ENCODE data around the gene RBM4. TPM values are rescaled to one million over a fixed set of nuclear protein-coding genes. Genes with fewer than 3 reads are reported as not detected.

RBM4 gene
- total and polyA plus RNA-seq, 2 experiments from 2014 or later = 146 to 147 TPM

DNA sequence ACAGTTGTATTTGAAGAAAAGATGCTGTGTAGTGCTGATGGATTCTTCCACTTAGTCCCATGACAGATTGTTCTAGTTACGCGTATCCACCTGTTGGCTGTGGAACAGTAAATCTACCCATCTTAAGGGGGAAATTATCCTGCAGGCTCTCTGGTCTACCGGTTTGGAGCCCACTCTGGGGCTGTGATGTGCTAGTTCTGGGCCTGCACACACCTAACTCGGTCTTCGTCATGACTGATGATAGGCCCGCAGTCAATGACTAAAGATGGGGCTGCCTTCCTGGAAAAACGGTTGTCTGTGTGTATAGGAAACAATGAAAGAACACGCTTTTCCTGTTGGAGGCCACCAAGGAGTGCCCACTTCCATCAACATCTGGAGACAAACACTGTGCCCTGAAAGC is 45.4 kb downstream of the RBM4 start (continued):
- no peak for TF ChIP-seq EZH2phosphoT487 (IDR thresholded peaks at IDR 0.05; ENCODE audit: unreplicated experiment)
- TF ChIP-seq POLR2AphosphoS5 (IDR thresholded peaks at IDR 0.05; ENCODE audit: low read depth) = no peak
- no peak for TF ChIP-seq STAT1 (IDR thresholded peaks at IDR 0.05; ENCODE audit: unreplicated experiment)
- TF ChIP-seq ZNF331 (CRISPR knock-in tag; IDR thresholded peaks at IDR 0.05; ENCODE audit: low read depth) = no peak
- TF ChIP-seq, protein P1, sequence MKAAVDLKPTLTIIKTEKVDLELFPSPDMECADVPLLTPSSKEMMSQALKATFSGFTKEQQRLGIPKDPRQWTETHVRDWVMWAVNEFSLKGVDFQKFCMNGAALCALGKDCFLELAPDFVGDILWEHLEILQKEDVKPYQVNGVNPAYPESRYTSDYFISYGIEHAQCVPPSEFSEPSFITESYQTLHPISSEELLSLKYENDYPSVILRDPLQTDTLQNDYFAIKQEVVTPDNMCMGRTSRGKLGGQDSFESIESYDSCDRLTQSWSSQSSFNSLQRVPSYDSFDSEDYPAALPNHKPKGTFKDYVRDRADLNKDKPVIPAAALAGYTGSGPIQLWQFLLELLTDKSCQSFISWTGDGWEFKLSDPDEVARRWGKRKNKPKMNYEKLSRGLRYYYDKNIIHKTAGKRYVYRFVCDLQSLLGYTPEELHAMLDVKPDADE (IDR thresholded peaks at IDR 0.05) = no peak

DNA sequence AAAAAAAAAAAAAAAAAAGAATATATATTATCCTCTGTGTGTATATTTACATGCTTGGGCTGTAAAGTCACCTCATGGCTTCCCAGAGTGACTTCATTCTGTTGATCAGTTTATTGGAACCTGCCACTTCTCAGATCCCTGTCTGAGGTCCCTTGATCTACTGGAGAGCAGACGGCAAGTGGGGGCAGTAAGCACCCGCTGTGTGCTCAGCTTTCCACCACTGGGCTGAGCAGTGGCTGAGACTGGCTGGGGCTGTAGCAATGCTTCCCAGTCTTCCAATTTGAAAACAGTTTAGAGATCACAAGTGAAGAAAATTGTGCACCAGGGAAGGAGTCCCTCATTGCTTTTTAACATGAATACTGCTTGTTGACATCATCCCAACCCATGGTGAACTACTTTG is 46.1 kb downstream of the RBM4 start:
- Histone ChIP-seq H3K4me1 (ENCODE audit: insufficient read depth) (no peaks in the 10 kb centered on the region), H3K79me2 (replicated peaks; ENCODE audit: insufficient read depth) (no peaks in the 10 kb centered on the region), H3K36me3 (ENCODE audit: insufficient read depth) (no peaks in the 10 kb centered on the region), H3K27ac (ENCODE audit: low read depth) (no peak overlapping the region), H3F3A (replicated peaks; ENCODE audit: low read depth) (no peaks in the 10 kb centered on the region), H4K20me1 (replicated peaks; ENCODE audit: insufficient read depth) (no peaks in the 10 kb centered on the region), H3K9me2 (ENCODE audit: insufficient read depth) (no peaks in the 10 kb centered on the region), H3K27me3 (ENCODE audit: insufficient read depth) (no peaks in the 10 kb centered on the region), H3K4me3 (no peak overlapping the region), H2AFZ (no peak overlapping the region), H3K4me2 (no peak overlapping the region)
- Mint-ChIP-seq H3K9me3 (no peaks in the 10 kb centered on the region; the same call in 1 of the 3 replicates), H3K4me3 (no peak overlapping the region; the same call in 2 of the 3 replicates), H3K27ac (no peak overlapping the region), H3K27me3 (ENCODE audit: insufficient read depth, low read depth, poor library complexity) (peaks cover 7% of the 10 kb centered on the region), H3K4me1 (peaks cover 5% of the 10 kb centered on the region), H3K36me3 (ENCODE audit: low read depth) (peaks cover 33% of the 10 kb centered on the region)
- ATAC-seq (no peak), DNase-seq (ENCODE audit: low spot score) (no peak)
- TF ChIP-seq, protein P2, sequence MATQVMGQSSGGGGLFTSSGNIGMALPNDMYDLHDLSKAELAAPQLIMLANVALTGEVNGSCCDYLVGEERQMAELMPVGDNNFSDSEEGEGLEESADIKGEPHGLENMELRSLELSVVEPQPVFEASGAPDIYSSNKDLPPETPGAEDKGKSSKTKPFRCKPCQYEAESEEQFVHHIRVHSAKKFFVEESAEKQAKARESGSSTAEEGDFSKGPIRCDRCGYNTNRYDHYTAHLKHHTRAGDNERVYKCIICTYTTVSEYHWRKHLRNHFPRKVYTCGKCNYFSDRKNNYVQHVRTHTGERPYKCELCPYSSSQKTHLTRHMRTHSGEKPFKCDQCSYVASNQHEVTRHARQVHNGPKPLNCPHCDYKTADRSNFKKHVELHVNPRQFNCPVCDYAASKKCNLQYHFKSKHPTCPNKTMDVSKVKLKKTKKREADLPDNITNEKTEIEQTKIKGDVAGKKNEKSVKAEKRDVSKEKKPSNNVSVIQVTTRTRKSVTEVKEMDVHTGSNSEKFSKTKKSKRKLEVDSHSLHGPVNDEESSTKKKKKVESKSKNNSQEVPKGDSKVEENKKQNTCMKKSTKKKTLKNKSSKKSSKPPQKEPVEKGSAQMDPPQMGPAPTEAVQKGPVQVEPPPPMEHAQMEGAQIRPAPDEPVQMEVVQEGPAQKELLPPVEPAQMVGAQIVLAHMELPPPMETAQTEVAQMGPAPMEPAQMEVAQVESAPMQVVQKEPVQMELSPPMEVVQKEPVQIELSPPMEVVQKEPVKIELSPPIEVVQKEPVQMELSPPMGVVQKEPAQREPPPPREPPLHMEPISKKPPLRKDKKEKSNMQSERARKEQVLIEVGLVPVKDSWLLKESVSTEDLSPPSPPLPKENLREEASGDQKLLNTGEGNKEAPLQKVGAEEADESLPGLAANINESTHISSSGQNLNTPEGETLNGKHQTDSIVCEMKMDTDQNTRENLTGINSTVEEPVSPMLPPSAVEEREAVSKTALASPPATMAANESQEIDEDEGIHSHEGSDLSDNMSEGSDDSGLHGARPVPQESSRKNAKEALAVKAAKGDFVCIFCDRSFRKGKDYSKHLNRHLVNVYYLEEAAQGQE (IDR thresholded peaks at IDR 0.05; ENCODE audit: unreplicated experiment) = no peak

DNA sequence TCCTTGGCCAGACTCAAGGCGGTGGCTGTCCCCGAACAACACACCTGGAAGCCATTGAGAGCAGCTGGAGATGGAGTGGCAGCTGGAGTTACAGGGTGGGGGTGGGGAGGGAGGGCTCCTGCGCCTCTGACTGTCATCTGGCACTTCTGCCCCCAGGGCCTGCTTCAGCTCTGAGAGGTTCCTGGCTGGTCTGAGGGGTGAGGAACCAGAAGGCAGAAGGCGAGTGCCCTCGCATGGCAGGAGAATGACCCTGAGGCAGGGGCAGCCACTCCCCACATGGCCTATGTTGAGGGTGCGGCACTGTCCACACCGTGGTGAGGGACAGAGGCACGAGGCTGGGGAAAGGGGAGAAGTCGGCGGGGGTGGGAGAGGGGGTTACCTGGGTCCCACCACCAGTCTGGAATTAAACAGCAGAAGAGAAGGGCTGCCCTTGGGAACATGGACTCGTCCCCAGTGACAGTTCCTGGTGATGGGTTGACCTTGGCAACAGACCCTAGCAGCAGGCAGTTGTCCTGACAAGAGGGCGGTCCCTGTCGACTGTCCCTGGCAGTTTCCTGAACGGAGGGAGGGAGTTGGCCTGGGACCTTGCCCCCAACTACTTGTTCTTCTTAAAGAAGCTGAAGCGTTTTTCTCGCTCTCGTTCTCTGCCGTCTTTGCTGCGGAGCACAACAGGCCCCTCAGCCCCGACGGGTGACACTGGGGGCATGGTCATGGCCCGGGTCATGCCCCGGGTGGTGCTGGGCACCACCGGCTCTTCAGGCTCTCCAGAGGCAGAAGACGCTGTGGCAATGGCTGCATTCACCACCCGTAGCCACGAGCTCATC is 47.0 kb downstream of the RBM4 start:
- H3K27me3 ChIP-seq (ENCODE audit: insufficient read depth) = no peaks in the 10 kb centered on the region
- H3K79me2 ChIP-seq (replicated peaks; ENCODE audit: insufficient read depth) = no peaks in the 10 kb centered on the region
- H3K27me3 Mint-ChIP-seq (ENCODE audit: insufficient read depth, low read depth, poor library complexity) = peaks cover 7% of the 10 kb centered on the region
- H3F3A ChIP-seq (replicated peaks; ENCODE audit: low read depth) = no peaks in the 10 kb centered on the region
- no peak for ATAC-seq
- DNase-seq (ENCODE audit: low spot score) = no peak
- H4K20me1 ChIP-seq (replicated peaks; ENCODE audit: insufficient read depth) = no peaks in the 10 kb centered on the region
- peaks cover 34% of the 10 kb centered on the region for H3K36me3 Mint-ChIP-seq (ENCODE audit: low read depth)
- no peak overlapping the region for H3K4me3 Mint-ChIP-seq
- no peaks in the 10 kb centered on the region for H3K9me2 ChIP-seq (ENCODE audit: insufficient read depth)
- no peak overlapping the region for H3K27ac ChIP-seq (ENCODE audit: low read depth)
- H3K36me3 ChIP-seq (ENCODE audit: insufficient read depth) = no peaks in the 10 kb centered on the region
- no peak overlapping the region for H2AFZ ChIP-seq
- no peaks in the 10 kb centered on the region for H3K4me1 ChIP-seq (ENCODE audit: insufficient read depth)
- H3K9me3 Mint-ChIP-seq = no peaks in the 10 kb centered on the region; the same call in 1 of the 3 replicates
- no peak overlapping the region for H3K27ac Mint-ChIP-seq
- H3K4me1 Mint-ChIP-seq = peaks cover 5% of the 10 kb centered on the region
- no peak overlapping the region for H3K4me3 ChIP-seq
- H3K4me2 ChIP-seq = no peak overlapping the region
- TF ChIP-seq CREB1 (CRISPR knock-in tag; IDR thresholded peaks at IDR 0.05; ENCODE audit: low read depth) (no peak), ZNF331 (CRISPR knock-in tag; IDR thresholded peaks at IDR 0.05; ENCODE audit: low read depth) (no peak), STAT1 (IDR thresholded peaks at IDR 0.05; ENCODE audit: unreplicated experiment) (no peak)
- TF ChIP-seq, protein P3, sequence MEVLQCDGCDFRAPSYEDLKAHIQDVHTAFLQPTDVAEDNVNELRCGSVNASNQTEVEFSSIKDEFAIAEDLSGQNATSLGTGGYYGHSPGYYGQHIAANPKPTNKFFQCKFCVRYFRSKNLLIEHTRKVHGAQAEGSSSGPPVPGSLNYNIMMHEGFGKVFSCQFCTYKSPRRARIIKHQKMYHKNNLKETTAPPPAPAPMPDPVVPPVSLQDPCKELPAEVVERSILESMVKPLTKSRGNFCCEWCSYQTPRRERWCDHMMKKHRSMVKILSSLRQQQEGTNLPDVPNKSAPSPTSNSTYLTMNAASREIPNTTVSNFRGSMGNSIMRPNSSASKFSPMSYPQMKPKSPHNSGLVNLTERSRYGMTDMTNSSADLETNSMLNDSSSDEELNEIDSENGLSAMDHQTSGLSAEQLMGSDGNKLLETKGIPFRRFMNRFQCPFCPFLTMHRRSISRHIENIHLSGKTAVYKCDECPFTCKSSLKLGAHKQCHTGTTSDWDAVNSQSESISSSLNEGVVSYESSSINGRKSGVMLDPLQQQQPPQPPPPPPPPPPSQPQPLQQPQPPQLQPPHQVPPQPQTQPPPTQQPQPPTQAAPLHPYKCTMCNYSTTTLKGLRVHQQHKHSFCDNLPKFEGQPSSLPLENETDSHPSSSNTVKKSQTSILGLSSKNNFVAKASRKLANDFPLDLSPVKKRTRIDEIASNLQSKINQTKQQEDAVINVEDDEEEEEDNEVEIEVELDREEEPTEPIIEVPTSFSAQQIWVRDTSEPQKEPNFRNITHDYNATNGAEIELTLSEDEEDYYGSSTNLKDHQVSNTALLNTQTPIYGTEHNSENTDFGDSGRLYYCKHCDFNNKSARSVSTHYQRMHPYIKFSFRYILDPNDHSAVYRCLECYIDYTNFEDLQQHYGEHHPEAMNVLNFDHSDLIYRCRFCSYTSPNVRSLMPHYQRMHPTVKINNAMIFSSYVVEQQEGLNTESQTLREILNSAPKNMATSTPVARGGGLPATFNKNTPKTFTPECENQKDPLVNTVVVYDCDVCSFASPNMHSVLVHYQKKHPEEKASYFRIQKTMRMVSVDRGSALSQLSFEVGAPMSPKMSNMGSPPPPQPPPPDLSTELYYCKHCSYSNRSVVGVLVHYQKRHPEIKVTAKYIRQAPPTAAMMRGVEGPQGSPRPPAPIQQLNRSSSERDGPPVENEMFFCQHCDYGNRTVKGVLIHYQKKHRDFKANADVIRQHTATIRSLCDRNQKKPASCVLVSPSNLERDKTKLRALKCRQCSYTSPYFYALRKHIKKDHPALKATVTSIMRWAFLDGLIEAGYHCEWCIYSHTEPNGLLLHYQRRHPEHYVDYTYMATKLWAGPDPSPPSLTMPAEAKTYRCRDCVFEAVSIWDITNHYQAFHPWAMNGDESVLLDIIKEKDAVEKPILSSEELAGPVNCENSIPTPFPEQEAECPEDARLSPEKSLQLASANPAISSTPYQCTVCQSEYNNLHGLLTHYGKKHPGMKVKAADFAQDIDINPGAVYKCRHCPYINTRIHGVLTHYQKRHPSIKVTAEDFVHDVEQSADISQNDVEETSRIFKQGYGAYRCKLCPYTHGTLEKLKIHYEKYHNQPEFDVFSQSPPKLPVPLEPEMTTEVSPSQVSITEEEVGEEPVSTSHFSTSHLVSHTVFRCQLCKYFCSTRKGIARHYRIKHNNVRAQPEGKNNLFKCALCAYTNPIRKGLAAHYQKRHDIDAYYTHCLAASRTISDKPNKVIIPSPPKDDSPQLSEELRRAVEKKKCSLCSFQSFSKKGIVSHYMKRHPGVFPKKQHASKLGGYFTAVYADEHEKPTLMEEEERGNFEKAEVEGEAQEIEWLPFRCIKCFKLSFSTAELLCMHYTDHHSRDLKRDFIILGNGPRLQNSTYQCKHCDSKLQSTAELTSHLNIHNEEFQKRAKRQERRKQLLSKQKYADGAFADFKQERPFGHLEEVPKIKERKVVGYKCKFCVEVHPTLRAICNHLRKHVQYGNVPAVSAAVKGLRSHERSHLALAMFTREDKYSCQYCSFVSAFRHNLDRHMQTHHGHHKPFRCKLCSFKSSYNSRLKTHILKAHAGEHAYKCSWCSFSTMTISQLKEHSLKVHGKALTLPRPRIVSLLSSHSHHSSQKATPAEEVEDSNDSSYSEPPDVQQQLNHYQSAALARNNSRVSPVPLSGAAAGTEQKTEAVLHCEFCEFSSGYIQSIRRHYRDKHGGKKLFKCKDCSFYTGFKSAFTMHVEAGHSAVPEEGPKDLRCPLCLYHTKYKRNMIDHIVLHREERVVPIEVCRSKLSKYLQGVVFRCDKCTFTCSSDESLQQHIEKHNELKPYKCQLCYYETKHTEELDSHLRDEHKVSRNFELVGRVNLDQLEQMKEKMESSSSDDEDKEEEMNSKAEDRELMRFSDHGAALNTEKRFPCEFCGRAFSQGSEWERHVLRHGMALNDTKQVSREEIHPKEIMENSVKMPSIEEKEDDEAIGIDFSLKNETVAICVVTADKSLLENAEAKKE (CRISPR knock-in tag; IDR thresholded peaks at IDR 0.05) = no peak

All from GM23338 (cell line).